Transverse colon (tissue), 4 donors: Measurements from ENCODE around the gene MRPS9. TPM values are rescaled to one million over a fixed set of nuclear protein-coding genes. Genes with fewer than 3 reads are reported as not detected.

Experiments used
- DNase-seq: peaks from one replicate; pipeline ENCODE4 v3.0.0-alpha.2; 2019
- H3K27ac ChIP-seq, 4 donors: fragments of 200-600 bp; sonication (generic); 2 replicates each; pipeline ENCODE4 v1.5.1; 2016 to 2018; ENCODE audit warnings: inconsistent platforms in 4 of 4
- H3K27me3 ChIP-seq: fragments of 200-600 bp; sonication (generic); 2 replicates; pipeline ENCODE4 v1.5.1; 2017; ENCODE audit warnings: inconsistent platforms
- H3K36me3 ChIP-seq, 4 donors: fragments of 200-600 bp; sonication (generic); 2 replicates each; pipeline ENCODE4 v1.5.1; 2017 to 2019; ENCODE audit warnings: inconsistent platforms in 4 of 4
- H3K4me1 ChIP-seq, 4 donors: fragments of 200-600 bp; sonication (generic); 2 replicates each; pipeline ENCODE4 v1.5.1; 2017 to 2020; ENCODE audit warnings: inconsistent platforms in 4 of 4
- H3K4me3 ChIP-seq, 4 donors: fragments of 200-600 bp; sonication (generic); 1 replicate in 1 of 4; 2 replicates in 3 of 4; pipeline versions ENCODE4 v1.5.1 to v1.6.1; 2017 to 2019; ENCODE audit warnings: inconsistent platforms in 4 of 4
- H3K9me3 ChIP-seq, 2 donors: fragments of 200-600 bp; sonication (generic); 2 replicates each; pipeline ENCODE4 v1.5.1; 2017 to 2019; ENCODE audit warnings: inconsistent platforms in 2 of 2
- EP300 ChIP-seq: sonication (generic); formaldehyde crosslinking; IDR thresholded peaks from one replicate; pipeline ENCODE4 v1.6.1; 2017; ENCODE audit warnings: antibody characterized with exemption, low read depth
- POLR2A ChIP-seq: fragments of 450-650 bp; IDR thresholded peaks from one replicate; pipeline ENCODE4 v1.6.1; 2016; ENCODE audit warnings: antibody characterized with exemption, mild to moderate bottlenecking, moderate library complexity
- POLR2AphosphoS5 ChIP-seq, 3 donors: sonication (generic); formaldehyde crosslinking; IDR thresholded peaks; one replicate each; pipeline ENCODE4 v1.6.1; 2016; ENCODE audit warnings: antibody characterized with exemption in 3 of 3
- WGBS, 2 donors: methylation state at CpG; one replicate each; pipeline ENCODE4 v1.1.5; 2018; ENCODE audit warnings: low coverage in 1 of 2; 5-methylcytosine and 5-hydroxymethylcytosine counted together
- in situ Hi-C, 4 donors: fragments of 200-750 bp; cut with MboI; loops; one replicate each; pipeline versions ENCODE4 v1.15.0 to v1.15.1; 2017; ENCODE audit warnings: low sequenced_read_pairs in 3 of 4, low pct_ligation_motif_present in 1 of 4, low pct_unique_long_range_greater_than_20kb in 1 of 4
- intact Hi-C: fragments of 100-400 bp; cut with DNase I; formaldehyde crosslinking; loops from one replicate; pipeline ENCODE4 v1.15.1; 2023; ENCODE audit warnings: low total_unique reads
- total RNA-seq, 4 donors: library from RNA; depleted of rRNA; stranded (reverse); fragments of >200 nt; gene quantifications; one replicate each; pipeline ENCODE4 v1.1.0, GENCODE V29; 2016
- TF ChIP-seq, protein P1 (sequence below), 5 experiments: fragments of 200-600 bp in 3 of 5; fragments of 450-650 bp in 2 of 5; sonication (generic) in 3 of 5; IDR thresholded peaks; 1 replicate in 2 of 5; 2 replicates in 3 of 5; pipeline ENCODE4 v1.5.1; 2016 to 2017; ENCODE audit warnings: antibody characterized with exemption in 5 of 5, inconsistent platforms in 3 of 5, mild to moderate bottlenecking in 2 of 5, moderate library complexity in 1 of 5

Gene MRPS9
- total RNA-seq, 4 donors from 2014 or later, result 12.9 to 27.8 (median 23.4) TPM

DNA sequence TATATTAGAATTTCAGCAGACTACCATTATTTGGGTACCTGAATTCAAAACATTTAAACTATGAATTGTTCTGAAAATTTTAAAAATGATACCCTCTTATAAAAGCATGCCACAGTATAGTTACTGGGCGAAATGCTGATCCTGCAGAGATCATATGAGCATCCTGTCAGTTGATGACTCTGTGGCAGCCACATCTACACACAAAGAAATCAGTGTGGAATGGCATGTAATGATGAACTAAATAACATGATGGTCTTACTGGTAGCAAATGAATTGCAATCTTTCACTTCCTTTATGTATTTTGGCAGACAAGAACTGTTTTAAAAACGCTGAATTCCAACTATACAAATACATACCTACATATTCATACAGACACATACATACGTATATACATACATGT, 38.3 kb downstream of the MRPS9 start:
- Histone ChIP-seq H3K27ac (no peak overlapping the region), H3K36me3 (peaks cover 0 to 17% (median 0%) of the 10 kb centered on the region in 4 donors), H3K4me3 (no peak overlapping the region), H3K4me1 (no peaks in the 10 kb centered on the region), H3K27me3 (no peaks in the 10 kb centered on the region), H3K9me3 (no peaks in the 10 kb centered on the region)
- TF ChIP-seq, protein P1, sequence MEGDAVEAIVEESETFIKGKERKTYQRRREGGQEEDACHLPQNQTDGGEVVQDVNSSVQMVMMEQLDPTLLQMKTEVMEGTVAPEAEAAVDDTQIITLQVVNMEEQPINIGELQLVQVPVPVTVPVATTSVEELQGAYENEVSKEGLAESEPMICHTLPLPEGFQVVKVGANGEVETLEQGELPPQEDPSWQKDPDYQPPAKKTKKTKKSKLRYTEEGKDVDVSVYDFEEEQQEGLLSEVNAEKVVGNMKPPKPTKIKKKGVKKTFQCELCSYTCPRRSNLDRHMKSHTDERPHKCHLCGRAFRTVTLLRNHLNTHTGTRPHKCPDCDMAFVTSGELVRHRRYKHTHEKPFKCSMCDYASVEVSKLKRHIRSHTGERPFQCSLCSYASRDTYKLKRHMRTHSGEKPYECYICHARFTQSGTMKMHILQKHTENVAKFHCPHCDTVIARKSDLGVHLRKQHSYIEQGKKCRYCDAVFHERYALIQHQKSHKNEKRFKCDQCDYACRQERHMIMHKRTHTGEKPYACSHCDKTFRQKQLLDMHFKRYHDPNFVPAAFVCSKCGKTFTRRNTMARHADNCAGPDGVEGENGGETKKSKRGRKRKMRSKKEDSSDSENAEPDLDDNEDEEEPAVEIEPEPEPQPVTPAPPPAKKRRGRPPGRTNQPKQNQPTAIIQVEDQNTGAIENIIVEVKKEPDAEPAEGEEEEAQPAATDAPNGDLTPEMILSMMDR (IDR thresholded peaks at IDR 0.05), result no peak
- no peak for TF ChIP-seq POLR2A
- TF ChIP-seq EP300, result no peak
- no peak for TF ChIP-seq POLR2AphosphoS5 (IDR thresholded peaks at IDR 0.05)
- in situ Hi-C loops, result no loop called here
- intact Hi-C loops, result no loop called here
- WGBS, 2 donors, result 88 to 90% methylated on average over 3 of the region's 3 CpGs
- no peak for DNase-seq

DNA sequence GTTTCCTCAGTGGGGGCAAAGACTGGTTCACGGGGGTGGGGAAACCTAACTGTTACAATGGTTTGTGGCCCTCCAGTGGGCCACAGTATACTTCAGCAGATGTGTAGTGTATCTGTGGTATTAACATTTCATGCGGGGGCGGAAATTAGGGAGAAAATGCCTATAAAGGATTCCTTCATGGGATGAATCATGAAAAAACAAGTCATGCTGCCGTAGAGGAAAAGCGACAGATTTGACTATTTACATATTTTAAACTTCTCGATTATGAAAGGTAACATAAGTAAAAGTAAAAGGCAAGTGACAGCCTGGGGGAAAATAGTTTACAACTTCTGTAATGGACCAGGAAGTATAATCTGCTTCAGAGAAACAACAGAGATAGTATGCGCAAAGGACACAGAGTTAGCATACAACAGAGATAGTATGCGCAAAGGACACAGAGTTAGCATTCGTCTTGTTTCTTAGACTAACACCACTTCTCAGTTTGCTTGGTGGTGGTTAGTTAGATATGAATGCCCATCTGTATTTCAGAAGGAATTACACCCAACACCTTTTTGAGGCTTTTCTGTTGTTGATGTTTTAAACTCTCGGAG, 41.1 kb downstream of the MRPS9 start:
- H3K4me3 ChIP-seq, result no peak overlapping the region
- no peaks in the 10 kb centered on the region for H3K9me3 ChIP-seq
- no peak overlapping the region for H3K27ac ChIP-seq
- H3K27me3 ChIP-seq, result no peaks in the 10 kb centered on the region
- no peak for DNase-seq
- TF ChIP-seq POLR2A, result no peak
- TF ChIP-seq, protein P1 (IDR thresholded peaks at IDR 0.05), result no peak
- TF ChIP-seq POLR2AphosphoS5 (IDR thresholded peaks at IDR 0.05), result no peak
- no peak for TF ChIP-seq EP300
- in situ Hi-C loops, result no loop called here
- no peaks in the 10 kb centered on the region for H3K4me1 ChIP-seq
- H3K36me3 ChIP-seq, result peaks cover 0 to 15% (median 0%) of the 10 kb centered on the region in 4 donors
- WGBS, 2 donors, result 86 to 90% methylated on average over 10 of the region's 10 CpGs
- intact Hi-C loops, result no loop called here

DNA sequence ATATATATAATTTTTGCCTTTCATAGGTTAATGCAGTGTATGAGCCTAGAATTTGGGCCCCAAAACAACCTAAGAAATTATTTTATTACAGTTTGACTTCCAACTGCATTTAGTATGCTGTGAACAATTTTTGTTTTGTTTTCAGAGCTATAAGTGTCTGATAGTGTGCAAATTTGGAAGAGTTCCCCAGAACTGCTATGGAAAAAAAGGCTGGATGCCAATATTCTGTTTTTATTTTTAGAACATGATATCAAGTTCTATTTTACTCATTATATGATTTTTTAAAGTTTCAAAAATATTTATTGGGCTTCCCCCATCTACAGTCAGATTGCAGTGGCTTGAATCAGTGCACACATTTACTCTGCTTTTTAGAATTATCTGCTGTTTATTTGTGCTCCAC, 42.6 kb downstream of the MRPS9 start:
- TF ChIP-seq POLR2A (no peak), POLR2AphosphoS5 (IDR thresholded peaks at IDR 0.05) (no peak), EP300 (no peak)
- TF ChIP-seq, protein P1 (IDR thresholded peaks at IDR 0.05), result no peak
- DNase-seq, result no peak
- H3K4me1 ChIP-seq, result no peaks in the 10 kb centered on the region
- no peaks in the 10 kb centered on the region for H3K9me3 ChIP-seq
- no peaks in the 10 kb centered on the region for H3K27me3 ChIP-seq
- H3K36me3 ChIP-seq, result peaks cover 0 to 15% (median 0%) of the 10 kb centered on the region in 4 donors
- intact Hi-C loops (loop anchor here (1.0 kb wide), 1 partner anchor 11 kb away; no protein-coding TSS in a partner anchor), in situ Hi-C loops (no loop called here)
- H3K27ac ChIP-seq, result no peak overlapping the region
- no peak overlapping the region for H3K4me3 ChIP-seq

DNA sequence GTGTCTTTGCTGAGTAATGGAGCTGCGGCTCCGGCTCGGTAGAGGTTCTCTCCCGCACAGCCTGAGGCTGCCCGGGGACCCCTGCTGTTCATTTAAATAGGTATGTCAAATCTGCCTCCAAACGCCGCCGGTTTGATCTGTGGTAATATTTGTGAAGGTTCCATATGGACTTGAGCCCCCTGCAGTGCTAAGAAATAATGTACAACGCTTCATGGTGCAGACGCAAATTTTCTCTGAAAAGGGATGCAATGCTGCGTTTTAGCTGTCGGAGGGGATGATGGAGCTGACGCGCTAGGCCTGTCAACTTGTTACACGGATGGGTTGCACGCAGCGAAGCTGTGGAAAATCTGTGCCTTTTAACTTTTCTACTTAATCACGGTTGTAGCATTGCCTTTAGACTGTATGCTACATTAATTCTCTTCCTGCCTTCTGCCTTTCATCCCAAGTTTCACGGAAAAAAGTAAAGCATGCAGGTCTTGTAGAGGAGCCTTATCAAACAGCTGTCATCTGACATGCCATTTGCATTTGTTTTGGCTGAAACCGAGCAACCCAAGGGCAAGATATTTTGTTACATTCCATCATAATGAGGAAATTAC, 43.2 kb downstream of the MRPS9 start:
- intact Hi-C loops, result no loop called here
- in situ Hi-C loops, result no loop called here
- TF ChIP-seq POLR2A (no peak), POLR2AphosphoS5 (IDR thresholded peaks at IDR 0.05) (no peak), EP300 (no peak)
- TF ChIP-seq, protein P1 (IDR thresholded peaks at IDR 0.05), result no peak
- H3K36me3 ChIP-seq, result peaks cover 0 to 15% (median 0%) of the 10 kb centered on the region in 4 donors
- H3K4me3 ChIP-seq, result no peak overlapping the region
- no peaks in the 10 kb centered on the region for H3K9me3 ChIP-seq
- WGBS, 2 donors, result 88 to 92% methylated on average over 18 to 20 of the region's 20 CpGs
- H3K27me3 ChIP-seq, result no peaks in the 10 kb centered on the region
- no peak overlapping the region for H3K27ac ChIP-seq
- no peak for DNase-seq
- H3K4me1 ChIP-seq, result no peaks in the 10 kb centered on the region
